GM18511 (cell line): Measurements from ENCODE around the gene SPATA3.
A peak's percentile ranks its signal among the peaks of the same experiment; 100 is the strongest.
"Not testable (repeated sequence)": the region's sequence is repeated elsewhere in the genome, so short reads cannot be mapped to it uniquely, and the experiment has no call there.

Source experiments
- ATAC-seq: cut with Tn5 transposase; IDR thresholded peaks from one replicate; pipeline ENCODE4 v1.9.1; 2021; ENCODE audit warnings: mild to moderate bottlenecking, moderate library complexity; ENCODE audit not compliant: unreplicated experiment

SPATA3 gene

GRCh38 chr2:230968314-230968713, 27.6 kb upstream of the SPATA3 start:
- ATAC-seq, result not testable (repeated sequence)

GRCh38 chr2:230968921-230969658, 26.8 kb upstream of the SPATA3 start:
- peak; percentile 64 for ATAC-seq

- no peak for ATAC-seq
These were observed 26.3 kb upstream of the SPATA3 start for GRCh38 chr2:230969659-230970015.

- no peak for ATAC-seq
These were observed 23.9 kb upstream of the SPATA3 start for GRCh38 chr2:230972046-230972445.

GRCh38 chr2:230974096-230974913, 21.6 kb upstream of the SPATA3 start:
- peak; percentile 88 for ATAC-seq

GRCh38 chr2:230975927-230976326, 20.0 kb upstream of the SPATA3 start:
- ATAC-seq, result no peak

GRCh38 chr2:230976671-230977171, 19.2 kb upstream of the SPATA3 start:
- peak; percentile 26 for ATAC-seq

GRCh38 chr2:230980468-230980867, 15.5 kb upstream of the SPATA3 start:
- ATAC-seq, result no peak

- ATAC-seq, result no peak
These were observed 14.2 kb upstream of the SPATA3 start for GRCh38 chr2:230981704-230982103.

GRCh38 chr2:230982126-230982525, 13.8 kb upstream of the SPATA3 start:
- no peak for ATAC-seq

GRCh38 chr2:230982528-230982927, 13.4 kb upstream of the SPATA3 start:
- no peak for ATAC-seq

GRCh38 chr2:230983566-230983965, 12.4 kb upstream of the SPATA3 start:
- no peak for ATAC-seq

GRCh38 chr2:230984393-230985220, 11.3 kb upstream of the SPATA3 start:
- ATAC-seq, result peak; percentile 80

- ATAC-seq, result no peak
These were observed 10.2 kb upstream of the SPATA3 start for GRCh38 chr2:230985519-230986231.

GRCh38 chr2:230986520-230987136, 9.3 kb upstream of the SPATA3 start:
- no peak for ATAC-seq

GRCh38 chr2:230987137-230988020, 8.5 kb upstream of the SPATA3 start:
- ATAC-seq, result no peak

- ATAC-seq, result no peak
These were observed 6.2 kb upstream of the SPATA3 start for GRCh38 chr2:230989731-230990130.

GRCh38 chr2:230990131-230990898, 5.6 kb upstream of the SPATA3 start:
- ATAC-seq, result no peak

- ATAC-seq, result no peak
These were observed 5.1 kb upstream of the SPATA3 start for GRCh38 chr2:230990899-230991150.
